EL (cell line): ENCODE data around the gene PPOX.

Source experiments
- DNase-seq: peaks from one replicate; pipeline ENCODE4 v3.0.0-alpha.2; 2016

PPOX gene

GRCh38 chr1:161153682-161154337 lies 12.4 kb upstream of the PPOX start, which contains the start of gene UFC1:
TSS of gene UFC1 (plus strand) at chr1:161153978. CDS start at chr1:161153998, 20 bp downstream.
- peak; percentile 88 for DNase-seq

- no peak for DNase-seq
Observed at GRCh38 chr1:161157867-161158266, 8.4 kb upstream of the PPOX start.

- DNase-seq = no peak
Observed at GRCh38 chr1:161158316-161159010, 7.8 kb upstream of the PPOX start.

GRCh38 chr1:161159087-161159912 lies 6.9 kb upstream of the PPOX start, which contains the start of gene USP21:
TSS of gene USP21 (plus strand) at chr1:161159500. CDS start at chr1:161160641, 1,141 bp downstream.
- peak; percentile 88 for DNase-seq

GRCh38 chr1:161159913-161160243 lies 6.3 kb upstream of the PPOX start:
- DNase-seq = no peak

GRCh38 chr1:161160671-161161145 lies 5.5 kb upstream of the PPOX start:
- DNase-seq = no peak

- no peak for DNase-seq
Observed at GRCh38 chr1:161161652-161162051, 4.6 kb upstream of the PPOX start.

- DNase-seq = no peak
Observed at GRCh38 chr1:161162052-161162451, 4.2 kb upstream of the PPOX start.

GRCh38 chr1:161162806-161163205 lies 3.4 kb upstream of the PPOX start:
- DNase-seq = no peak

GRCh38 chr1:161163793-161164192 lies 2.4 kb upstream of the PPOX start:
- DNase-seq = no peak

GRCh38 chr1:161164901-161165610 lies 1.2 kb upstream of the PPOX start:
- no peak for DNase-seq

GRCh38 chr1:161166669-161167548 lies 683 bp downstream of the PPOX start:
- no peak for DNase-seq

GRCh38 chr1:161168906-161169305 lies 2.7 kb downstream of the PPOX start:
- no peak for DNase-seq

GRCh38 chr1:161171191-161171590 lies 5.0 kb downstream of the PPOX start:
- DNase-seq = no peak

GRCh38 chr1:161171696-161172095 lies 5.5 kb downstream of the PPOX start:
- DNase-seq = no peak

GRCh38 chr1:161172349-161172748 lies 6.1 kb downstream of the PPOX start:
- DNase-seq = no peak

GRCh38 chr1:161172776-161173376 lies 6.7 kb downstream of the PPOX start:
- peak; percentile 95 for DNase-seq

GRCh38 chr1:161173711-161174110 lies 7.5 kb downstream of the PPOX start:
- no peak for DNase-seq

GRCh38 chr1:161174911-161175310 lies 8.7 kb downstream of the PPOX start:
- DNase-seq = no peak

GRCh38 chr1:161175771-161176453 lies 9.7 kb downstream of the PPOX start:
- DNase-seq = no peak
